HFF-Myc (cell line): Measurements from ENCODE around the gene AVPR1B.

ENCODE experiments used
- DNase-seq: peaks from one replicate; pipeline ENCODE4 v3.0.0-alpha.2; 2011; ENCODE audit warnings: low read depth; ENCODE audit errors: extremely low read depth
- H3K4me3 ChIP-seq: replicated peaks from 2 replicates; pipeline ENCODE4 v1.5.1; 2011; ENCODE audit warnings: low read depth, mild to moderate bottlenecking, control low read depth, low read length
- TF ChIP-seq, protein P1 (sequence below): IDR thresholded peaks from 2 replicates; pipeline ENCODE4 v1.5.1; 2012; ENCODE audit warnings: mild to moderate bottlenecking, low read depth, low read length, control low read depth; ENCODE audit errors: missing control alignments

The AVPR1B gene

GRCh38 chr1:206100226-206100815, 16.9 kb downstream of the AVPR1B start:
- no peak for DNase-seq
- TF ChIP-seq, protein P1, sequence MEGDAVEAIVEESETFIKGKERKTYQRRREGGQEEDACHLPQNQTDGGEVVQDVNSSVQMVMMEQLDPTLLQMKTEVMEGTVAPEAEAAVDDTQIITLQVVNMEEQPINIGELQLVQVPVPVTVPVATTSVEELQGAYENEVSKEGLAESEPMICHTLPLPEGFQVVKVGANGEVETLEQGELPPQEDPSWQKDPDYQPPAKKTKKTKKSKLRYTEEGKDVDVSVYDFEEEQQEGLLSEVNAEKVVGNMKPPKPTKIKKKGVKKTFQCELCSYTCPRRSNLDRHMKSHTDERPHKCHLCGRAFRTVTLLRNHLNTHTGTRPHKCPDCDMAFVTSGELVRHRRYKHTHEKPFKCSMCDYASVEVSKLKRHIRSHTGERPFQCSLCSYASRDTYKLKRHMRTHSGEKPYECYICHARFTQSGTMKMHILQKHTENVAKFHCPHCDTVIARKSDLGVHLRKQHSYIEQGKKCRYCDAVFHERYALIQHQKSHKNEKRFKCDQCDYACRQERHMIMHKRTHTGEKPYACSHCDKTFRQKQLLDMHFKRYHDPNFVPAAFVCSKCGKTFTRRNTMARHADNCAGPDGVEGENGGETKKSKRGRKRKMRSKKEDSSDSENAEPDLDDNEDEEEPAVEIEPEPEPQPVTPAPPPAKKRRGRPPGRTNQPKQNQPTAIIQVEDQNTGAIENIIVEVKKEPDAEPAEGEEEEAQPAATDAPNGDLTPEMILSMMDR: no peak
- no peak overlapping the region for H3K4me3 ChIP-seq

GRCh38 chr1:206098242-206098919, 18.8 kb downstream of the AVPR1B start:
- TF ChIP-seq, protein P1: no peak
- no peak for DNase-seq
- no peak overlapping the region for H3K4me3 ChIP-seq

DNA sequence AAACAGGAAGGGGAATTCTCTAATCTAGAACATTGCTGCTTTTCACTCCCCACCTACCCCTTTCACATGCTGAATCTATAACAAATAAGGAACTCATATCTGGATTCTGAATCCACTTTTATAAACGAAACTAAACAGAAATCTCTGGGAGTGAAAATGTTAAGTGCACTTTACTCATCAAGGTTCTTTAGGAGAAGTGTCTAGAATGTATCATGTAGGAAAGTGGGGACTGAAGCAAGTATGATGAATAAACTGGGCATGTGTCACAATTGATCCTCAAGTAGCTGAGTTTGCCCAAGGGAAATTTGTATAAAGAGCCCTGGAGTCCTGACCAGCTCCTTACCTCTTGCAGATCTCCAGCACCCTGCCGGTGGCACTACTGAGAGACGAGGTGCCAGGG, 19.8 kb downstream of the AVPR1B start:
- no peak for DNase-seq
- no peak overlapping the region for H3K4me3 ChIP-seq
- TF ChIP-seq, protein P1: no peak

DNA sequence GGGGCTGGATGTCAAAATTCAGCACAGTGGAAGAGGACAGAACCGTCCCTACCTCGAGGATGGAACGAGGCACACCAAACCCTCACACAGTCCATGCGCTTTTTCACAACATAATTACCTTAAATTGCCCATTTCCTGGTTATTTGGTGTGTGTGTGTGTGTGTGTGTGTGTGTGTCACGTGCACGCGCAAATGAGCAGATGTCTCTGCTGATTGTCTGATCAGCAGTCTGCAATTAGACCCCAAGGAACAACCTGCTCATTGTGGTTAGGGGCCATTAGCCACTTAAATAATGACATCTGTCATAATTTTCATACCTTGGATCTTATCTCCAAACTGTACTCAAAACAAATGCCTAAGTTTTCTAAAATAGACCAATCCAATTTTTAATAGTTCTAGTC, 23.2 kb downstream of the AVPR1B start:
- DNase-seq: no peak
- no peak overlapping the region for H3K4me3 ChIP-seq
- TF ChIP-seq, protein P1: no peak

GRCh38 chr1:206089341-206089740, 27.8 kb downstream of the AVPR1B start:
- TF ChIP-seq, protein P1: no peak
- no peak for DNase-seq

DNA sequence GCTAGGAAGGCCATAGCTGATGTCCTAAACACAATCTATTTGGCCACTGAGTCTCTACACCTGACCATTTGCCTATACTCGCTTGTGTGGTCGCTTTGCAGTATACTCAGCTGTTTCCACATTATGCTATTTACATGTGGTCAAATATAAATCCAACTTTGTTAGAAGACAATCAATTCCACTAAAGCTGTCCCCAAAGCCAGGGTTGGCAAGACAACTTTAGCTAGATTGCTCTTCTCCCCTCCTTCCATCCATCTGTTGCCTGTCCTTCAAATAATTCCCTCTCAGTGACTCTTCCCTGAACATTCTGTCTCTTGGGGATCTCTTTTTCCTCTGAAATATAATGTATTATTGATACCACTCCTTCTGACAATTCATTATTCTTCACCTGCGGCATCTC, 30.1 kb downstream of the AVPR1B start:
- DNase-seq: no peak
- no peak overlapping the region for H3K4me3 ChIP-seq

More at GRCh38 chr1:206089341-206089740, 27.8 kb downstream of the AVPR1B start:
- no peak overlapping the region for H3K4me3 ChIP-seq

More for the DNA sequence above, 30.1 kb downstream of the AVPR1B start:
- TF ChIP-seq, protein P1: no peak
